Nephron progenitor cell (in vitro differentiated cells): ENCODE data around the gene HDAC4.
A peak's percentile ranks its signal among the peaks of the same experiment; 100 is the strongest.

Experiments used
- DNase-seq: peaks from one replicate; pipeline ENCODE4 v3.0.0; 2021
- H3K27ac Mint-ChIP-seq: 2 replicates; pipeline ENCODE4 v1.8.0; 2021; ENCODE audit warnings: mild to moderate bottlenecking, moderate library complexity, mixed read lengths
- H3K27me3 Mint-ChIP-seq: 2 replicates; pipeline ENCODE4 v1.8.0; 2021; ENCODE audit warnings: mild to moderate bottlenecking, low read depth, mixed read lengths; ENCODE audit not compliant: poor library complexity
- H3K36me3 Mint-ChIP-seq: 2 replicates; pipeline ENCODE4 v1.8.0; 2021; ENCODE audit warnings: low read depth, mixed read lengths
- H3K4me1 Mint-ChIP-seq: 2 replicates; pipeline ENCODE4 v1.8.0; 2021; ENCODE audit warnings: mixed read lengths
- H3K4me3 Mint-ChIP-seq: 2 replicates; pipeline ENCODE4 v1.8.0; 2021; ENCODE audit warnings: mild to moderate bottlenecking, moderate library complexity, mixed read lengths
- H3K9me3 Mint-ChIP-seq: 2 replicates; pipeline ENCODE4 v1.8.0; 2021; ENCODE audit warnings: mild to moderate bottlenecking, moderate library complexity, mixed read lengths
- TF ChIP-seq, protein P1 (sequence below): fragments of 200-600 bp; sonication (generic); IDR thresholded peaks from 2 replicates; pipeline ENCODE4 v1.5.0; 2021; ENCODE audit warnings: antibody characterized with exemption

HDAC4 gene

GRCh38 chr2:239149501-239149900 lies 251.3 kb downstream of the HDAC4 start:
- Mint-ChIP-seq H3K36me3 (peaks cover 41% of the 10 kb centered on the region), H3K27ac (no peak overlapping the region), H3K4me1 (peaks cover 11% of the 10 kb centered on the region), H3K9me3 (no peaks in the 10 kb centered on the region), H3K27me3 (peaks cover 3% of the 10 kb centered on the region), H3K4me3 (no peak overlapping the region)
- peak; percentile 0 for DNase-seq
- TF ChIP-seq, protein P1, sequence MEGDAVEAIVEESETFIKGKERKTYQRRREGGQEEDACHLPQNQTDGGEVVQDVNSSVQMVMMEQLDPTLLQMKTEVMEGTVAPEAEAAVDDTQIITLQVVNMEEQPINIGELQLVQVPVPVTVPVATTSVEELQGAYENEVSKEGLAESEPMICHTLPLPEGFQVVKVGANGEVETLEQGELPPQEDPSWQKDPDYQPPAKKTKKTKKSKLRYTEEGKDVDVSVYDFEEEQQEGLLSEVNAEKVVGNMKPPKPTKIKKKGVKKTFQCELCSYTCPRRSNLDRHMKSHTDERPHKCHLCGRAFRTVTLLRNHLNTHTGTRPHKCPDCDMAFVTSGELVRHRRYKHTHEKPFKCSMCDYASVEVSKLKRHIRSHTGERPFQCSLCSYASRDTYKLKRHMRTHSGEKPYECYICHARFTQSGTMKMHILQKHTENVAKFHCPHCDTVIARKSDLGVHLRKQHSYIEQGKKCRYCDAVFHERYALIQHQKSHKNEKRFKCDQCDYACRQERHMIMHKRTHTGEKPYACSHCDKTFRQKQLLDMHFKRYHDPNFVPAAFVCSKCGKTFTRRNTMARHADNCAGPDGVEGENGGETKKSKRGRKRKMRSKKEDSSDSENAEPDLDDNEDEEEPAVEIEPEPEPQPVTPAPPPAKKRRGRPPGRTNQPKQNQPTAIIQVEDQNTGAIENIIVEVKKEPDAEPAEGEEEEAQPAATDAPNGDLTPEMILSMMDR = no peak

- H3K4me1 Mint-ChIP-seq = peaks cover 11% of the 10 kb centered on the region
- H3K36me3 Mint-ChIP-seq = peaks cover 34% of the 10 kb centered on the region
- peak overlapping the region; percentile 84 for H3K27ac Mint-ChIP-seq
- peaks cover 3% of the 10 kb centered on the region for H3K27me3 Mint-ChIP-seq
- TF ChIP-seq, protein P1 = no peak
- H3K9me3 Mint-ChIP-seq = no peaks in the 10 kb centered on the region
- H3K4me3 Mint-ChIP-seq = no peak overlapping the region
- no peak for DNase-seq
These were observed 252.2 kb downstream of the HDAC4 start for GRCh38 chr2:239148495-239149200.

GRCh38 chr2:239147376-239147775 lies 253.4 kb downstream of the HDAC4 start:
- H3K27ac Mint-ChIP-seq = no peak overlapping the region
- peaks cover 11% of the 10 kb centered on the region for H3K4me1 Mint-ChIP-seq
- no peak for DNase-seq
- TF ChIP-seq, protein P1 = no peak
- no peaks in the 10 kb centered on the region for H3K9me3 Mint-ChIP-seq
- H3K27me3 Mint-ChIP-seq = peaks cover 3% of the 10 kb centered on the region
- peaks cover 26% of the 10 kb centered on the region for H3K36me3 Mint-ChIP-seq
- H3K4me3 Mint-ChIP-seq = no peak overlapping the region

DNA sequence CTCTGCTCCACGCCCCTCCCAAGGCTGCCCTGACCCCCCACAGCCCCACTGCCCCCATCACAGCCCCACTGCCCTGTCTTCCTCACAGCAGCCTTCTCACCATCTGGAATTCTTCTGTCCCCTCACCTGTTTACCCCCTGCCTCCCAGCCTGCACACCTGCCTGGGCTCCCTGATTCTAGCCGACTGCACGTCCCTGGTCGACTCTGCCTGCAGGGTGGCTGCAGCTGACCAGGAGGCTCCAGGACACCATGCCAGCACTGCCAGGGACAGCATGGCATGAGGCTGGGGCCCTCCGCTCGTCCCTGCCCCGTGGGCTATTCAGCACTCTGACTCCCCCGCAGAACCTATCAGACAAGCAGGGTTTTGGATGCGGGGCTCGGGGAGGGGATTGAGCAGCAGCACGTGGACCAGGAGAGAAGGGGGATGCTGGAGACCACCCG lies 254.1 kb downstream of the HDAC4 start:
- H3K9me3 Mint-ChIP-seq = no peaks in the 10 kb centered on the region
- no peak overlapping the region for H3K27ac Mint-ChIP-seq
- H3K4me1 Mint-ChIP-seq = peaks cover 11% of the 10 kb centered on the region
- H3K27me3 Mint-ChIP-seq = peaks cover 3% of the 10 kb centered on the region
- no peak overlapping the region for H3K4me3 Mint-ChIP-seq
- no peak for DNase-seq
- TF ChIP-seq, protein P1 = no peak
- H3K36me3 Mint-ChIP-seq = peaks cover 29% of the 10 kb centered on the region

- no peak for DNase-seq
- H3K4me1 Mint-ChIP-seq = peaks cover 11% of the 10 kb centered on the region
- H3K27ac Mint-ChIP-seq = peak overlapping the region; percentile 40
- H3K36me3 Mint-ChIP-seq = peaks cover 33% of the 10 kb centered on the region
- no peak overlapping the region for H3K4me3 Mint-ChIP-seq
- TF ChIP-seq, protein P1 = no peak
- H3K9me3 Mint-ChIP-seq = no peaks in the 10 kb centered on the region
- peaks cover 3% of the 10 kb centered on the region for H3K27me3 Mint-ChIP-seq
These were observed 254.7 kb downstream of the HDAC4 start for GRCh38 chr2:239146011-239146641.
